DMS 273 (cell line): ENCODE measurements around the gene HERPUD2.
"Not testable (repeated sequence)": the region's sequence is repeated elsewhere in the genome, so short reads cannot be mapped to it uniquely, and the experiment has no call there.

Experiments used
- DNase-seq: peaks from one replicate; lab custom pipeline; 2025; ENCODE audit not compliant: unreplicated experiment; lab: John Stamatoyannopoulos, UW

Gene HERPUD2

GRCh38 chr7:35681231-35682029, 13.5 kb downstream of the HERPUD2 start:
- DNase-seq: no peak

GRCh38 chr7:35680403-35681013, 14.4 kb downstream of the HERPUD2 start:
- DNase-seq: no peak

- DNase-seq: no peak
Measured at GRCh38 chr7:35677582-35678356, 17.2 kb downstream of the HERPUD2 start.

GRCh38 chr7:35676211-35676610, 18.7 kb downstream of the HERPUD2 start:
- no peak for DNase-seq

GRCh38 chr7:35670856-35671569, 23.9 kb downstream of the HERPUD2 start:
- no peak for DNase-seq

GRCh38 chr7:35660411-35660810, 34.5 kb downstream of the HERPUD2 start:
- not testable (repeated sequence) for DNase-seq

- DNase-seq: no peak
Measured at GRCh38 chr7:35658606-35659201, 36.2 kb downstream of the HERPUD2 start.

GRCh38 chr7:35657125-35657524, 37.8 kb downstream of the HERPUD2 start:
- DNase-seq: no peak

GRCh38 chr7:35654558-35654957, 40.4 kb downstream of the HERPUD2 start:
- DNase-seq: not testable (repeated sequence)

GRCh38 chr7:35652124-35652523, 42.8 kb downstream of the HERPUD2 start:
- DNase-seq: no peak

- DNase-seq: no peak
Measured at GRCh38 chr7:35650751-35651150, 44.2 kb downstream of the HERPUD2 start.

- DNase-seq: no peak
Measured at GRCh38 chr7:35649711-35650110, 45.2 kb downstream of the HERPUD2 start.

GRCh38 chr7:35648367-35648766, 46.6 kb downstream of the HERPUD2 start:
- DNase-seq: no peak

- DNase-seq: peak; percentile 80
Measured at GRCh38 chr7:35647171-35647574, 47.8 kb downstream of the HERPUD2 start.

GRCh38 chr7:35646289-35647023, 48.5 kb downstream of the HERPUD2 start:
- DNase-seq: peak; percentile 48

GRCh38 chr7:35645691-35646090, 49.2 kb downstream of the HERPUD2 start:
- DNase-seq: no peak

GRCh38 chr7:35630024-35630972, 64.6 kb downstream of the HERPUD2 start:
- DNase-seq: peak; percentile 53

GRCh38 chr7:35624299-35625186, 70.4 kb downstream of the HERPUD2 start:
- DNase-seq: peak; percentile 87
